Subcutaneous abdominal adipose tissue (tissue), 5 donors: ENCODE data around the gene MNT.

Source experiments
- H3K27ac ChIP-seq: one replicate; pipeline ENCODE4 v1.7.0; 2013; ENCODE audit warnings: low read depth, mild to moderate bottlenecking, inconsistent platforms, low read length, moderate library complexity
- H3K27me3 ChIP-seq, 5 donors: one replicate each; pipeline ENCODE4 v1.7.0; 2013; ENCODE audit warnings: low read length in 5 of 5, inconsistent platforms in 1 of 5; ENCODE audit not compliant: control insufficient read depth in 5 of 5, insufficient read depth in 4 of 5
- H3K36me3 ChIP-seq, 5 donors: one replicate each; pipeline ENCODE4 v1.7.0; 2013; ENCODE audit warnings: low read length in 5 of 5; ENCODE audit not compliant: control insufficient read depth in 5 of 5, insufficient read depth in 5 of 5
- H3K4me1 ChIP-seq, 5 donors: one replicate each; pipeline ENCODE4 v1.7.0; 2013; ENCODE audit warnings: low read length in 5 of 5, mild to moderate bottlenecking in 3 of 5, moderate library complexity in 1 of 5; ENCODE audit not compliant: control insufficient read depth in 5 of 5, insufficient read depth in 5 of 5
- H3K4me3 ChIP-seq, 5 donors: one replicate each; pipeline ENCODE4 v1.7.0; 2013; ENCODE audit warnings: low read length in 5 of 5, low read depth in 1 of 5
- H3K9ac ChIP-seq, 5 donors: one replicate each; pipeline ENCODE4 v1.7.0; 2013; ENCODE audit warnings: low read length in 5 of 5, mild to moderate bottlenecking in 4 of 5, moderate library complexity in 3 of 5
- H3K9me3 ChIP-seq, 5 donors: one replicate each; pipeline ENCODE4 v1.7.0; 2013; ENCODE audit warnings: low read length in 5 of 5; ENCODE audit not compliant: control insufficient read depth in 5 of 5
- donor health status: healthy.
- donor health status: healthy.
- donor health status: healthy.
- donor health status: healthy.
- donor health status: healthy.

Gene MNT

DNA sequence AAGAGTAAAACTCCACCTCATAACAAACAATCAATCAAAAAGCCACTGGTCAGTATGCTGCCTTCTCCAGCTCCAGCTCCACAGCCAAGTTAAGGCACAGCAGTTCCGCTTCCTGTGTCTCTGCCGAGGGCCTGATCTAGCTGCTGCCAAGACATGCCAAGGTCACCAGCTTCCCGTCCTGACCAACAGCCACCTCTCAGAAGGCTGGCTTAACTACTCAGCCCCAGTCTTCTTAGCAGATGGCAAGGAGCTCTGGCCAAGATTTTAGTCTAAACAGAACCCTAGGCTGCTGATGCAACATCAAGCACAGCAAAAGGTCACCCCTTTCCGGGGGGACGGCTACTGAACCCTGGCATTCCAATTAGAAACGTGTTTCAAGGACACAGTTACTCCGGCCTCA is 17.7 kb upstream of the MNT start:
- H3K9me3 ChIP-seq = no peaks in the 10 kb centered on the region
- H3K36me3 ChIP-seq = peaks cover 0 to 35% (median 31%) of the 10 kb centered on the region in 5 donors
- H3K27ac ChIP-seq = peak overlapping the region; percentile 5
- peaks cover 2 to 30% (median 26%) of the 10 kb centered on the region in 5 donors for H3K4me1 ChIP-seq
- no peak overlapping the region for H3K4me3 ChIP-seq
- H3K9ac ChIP-seq = peak overlapping the region in 1 of 5 donors; percentile 24
- H3K27me3 ChIP-seq = no peaks in the 10 kb centered on the region

DNA sequence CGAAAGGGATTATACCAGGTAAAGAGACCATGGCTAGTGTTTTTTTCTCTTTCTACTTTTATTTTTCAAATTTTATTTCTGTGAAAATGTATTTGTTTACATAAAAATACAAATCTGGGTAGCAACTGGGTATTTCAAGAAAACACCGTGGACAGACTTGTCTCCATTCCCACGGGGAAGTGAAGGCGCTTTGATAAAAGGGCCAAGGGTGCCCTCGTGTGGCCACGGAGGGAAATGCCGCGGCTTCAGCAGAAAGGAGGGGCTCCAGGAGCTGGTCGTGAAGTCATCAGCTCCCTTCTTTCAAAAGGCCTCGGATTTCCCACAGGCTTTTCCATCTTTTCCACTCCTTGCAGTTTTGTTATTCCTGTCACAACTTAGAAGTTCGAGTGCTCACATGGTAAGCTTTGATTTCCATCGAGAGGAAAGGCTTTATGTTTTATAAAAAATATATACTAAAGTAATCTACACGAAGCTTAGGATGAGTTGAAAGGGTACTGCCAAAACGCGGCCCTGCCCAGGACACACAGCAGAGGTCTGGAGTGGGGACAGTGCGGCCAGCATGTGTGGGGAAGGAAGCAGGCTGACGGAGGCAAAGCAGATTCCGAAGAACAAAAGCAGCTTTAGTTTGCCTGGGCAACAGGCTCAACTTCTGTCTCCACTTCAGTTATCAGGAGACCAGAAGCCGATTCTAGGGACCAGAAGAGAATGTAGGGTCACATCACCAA is 15.3 kb upstream of the MNT start:
- peak overlapping the region in 2 of 5 donors; percentile 45 to 77 for H3K9ac ChIP-seq
- no peaks in the 10 kb centered on the region for H3K9me3 ChIP-seq
- peaks cover 0 to 27% (median 26%) of the 10 kb centered on the region in 5 donors for H3K36me3 ChIP-seq
- H3K27ac ChIP-seq = no peak overlapping the region
- no peak overlapping the region for H3K4me3 ChIP-seq
- H3K4me1 ChIP-seq = peaks cover 9 to 45% (median 29%) of the 10 kb centered on the region in 5 donors
- no peaks in the 10 kb centered on the region for H3K27me3 ChIP-seq

GRCh38 chr17:2415081-2415480 is 14.2 kb upstream of the MNT start:
- H3K9ac ChIP-seq = no peak overlapping the region
- peaks cover 9 to 45% (median 29%) of the 10 kb centered on the region in 5 donors for H3K4me1 ChIP-seq
- H3K27ac ChIP-seq = no peak overlapping the region
- no peaks in the 10 kb centered on the region for H3K9me3 ChIP-seq
- H3K27me3 ChIP-seq = no peaks in the 10 kb centered on the region
- no peak overlapping the region for H3K4me3 ChIP-seq
- H3K36me3 ChIP-seq = peaks cover 0 to 19% (median 17%) of the 10 kb centered on the region in 5 donors

DNA sequence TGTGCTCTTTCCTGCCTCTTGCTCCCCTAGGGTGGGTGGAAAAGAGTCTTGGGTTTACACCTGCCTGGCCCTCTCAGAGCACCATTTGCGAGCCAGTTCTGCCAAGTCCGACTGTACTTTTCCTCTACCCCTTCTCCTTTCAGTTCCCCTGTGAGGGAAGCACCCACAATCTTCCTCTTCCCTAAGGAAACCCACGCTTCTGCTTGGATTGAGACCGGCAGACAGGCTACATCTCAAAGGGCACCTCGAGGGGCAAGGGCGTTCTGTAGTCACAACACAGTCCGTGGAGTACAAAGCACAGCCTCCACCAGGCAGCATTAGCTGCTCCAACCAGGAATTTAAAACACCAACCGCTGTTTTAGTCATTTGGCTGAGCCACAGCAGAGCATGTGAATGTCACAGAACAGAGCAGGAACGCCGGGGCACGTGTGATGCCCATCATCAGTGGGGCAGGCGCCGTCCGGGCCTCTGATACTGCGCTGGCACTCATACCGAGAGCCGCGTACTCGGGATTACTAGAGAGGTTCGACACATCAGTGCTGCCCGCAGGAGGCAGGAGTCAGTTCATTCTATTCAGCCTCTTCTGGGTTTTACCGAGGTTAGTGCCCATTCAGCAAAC is 13.7 kb upstream of the MNT start:
- no peak overlapping the region for H3K4me3 ChIP-seq
- no peak overlapping the region for H3K9ac ChIP-seq
- H3K27ac ChIP-seq = no peak overlapping the region
- H3K4me1 ChIP-seq = peaks cover 9 to 39% (median 29%) of the 10 kb centered on the region in 5 donors
- H3K36me3 ChIP-seq = peaks cover 0 to 14% (median 12%) of the 10 kb centered on the region in 5 donors
- no peaks in the 10 kb centered on the region for H3K27me3 ChIP-seq
- H3K9me3 ChIP-seq = no peaks in the 10 kb centered on the region

DNA sequence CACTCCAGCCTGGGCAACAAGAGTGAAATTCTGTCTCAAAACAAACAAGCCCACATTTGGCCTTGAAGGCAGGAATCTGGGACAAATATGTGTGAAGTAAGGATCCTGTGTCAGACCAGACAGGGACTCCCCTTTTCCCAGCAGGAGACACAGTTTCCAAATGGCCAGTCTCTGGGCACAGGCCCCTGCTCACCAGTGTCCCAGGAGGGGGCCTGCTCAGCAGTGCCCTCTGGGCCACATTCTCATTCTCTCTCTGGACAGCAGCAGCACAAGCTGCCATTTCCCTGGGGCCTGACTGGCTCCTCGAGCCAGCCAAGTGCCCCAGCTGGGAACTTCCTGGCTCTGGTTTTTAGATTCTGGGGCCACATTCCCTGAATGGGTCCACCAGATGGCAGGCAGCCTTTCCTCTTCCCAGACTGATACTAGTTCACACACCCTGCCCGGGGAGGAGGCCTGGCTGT is 11.7 kb upstream of the MNT start:
- no peaks in the 10 kb centered on the region for H3K9me3 ChIP-seq
- H3K4me3 ChIP-seq = no peak overlapping the region
- H3K27ac ChIP-seq = peak overlapping the region; percentile 75
- peaks cover 9 to 27% (median 22%) of the 10 kb centered on the region in 5 donors for H3K4me1 ChIP-seq
- peak overlapping the region in 1 of 5 donors; percentile 63 for H3K9ac ChIP-seq
- no peaks in the 10 kb centered on the region for H3K27me3 ChIP-seq
- peaks cover 0 to 8% (median 0%) of the 10 kb centered on the region in 5 donors for H3K36me3 ChIP-seq

- Histone ChIP-seq H3K27ac (peak overlapping the region; percentile 41), H3K36me3 (peaks cover 0 to 8% (median 0%) of the 10 kb centered on the region in 5 donors), H3K4me3 (no peak overlapping the region), H3K27me3 (no peaks in the 10 kb centered on the region), H3K9ac (no peak overlapping the region), H3K4me1 (peaks cover 18 to 39% (median 35%) of the 10 kb centered on the region in 5 donors), H3K9me3 (no peaks in the 10 kb centered on the region)
Measured at GRCh38 chr17:2410951-2411350, 10.1 kb upstream of the MNT start.

GRCh38 chr17:2406903-2407790 is 6.3 kb upstream of the MNT start:
- Histone ChIP-seq H3K4me3 (peak overlapping the region in 3 of 5 donors; percentile 25 to 32 (median 32)), H3K27me3 (no peaks in the 10 kb centered on the region), H3K4me1 (peaks cover 26 to 59% (median 56%) of the 10 kb centered on the region in 5 donors), H3K9me3 (no peaks in the 10 kb centered on the region), H3K9ac (peak overlapping the region; percentile 26 to 89 (median 72)), H3K36me3 (no peaks in the 10 kb centered on the region), H3K27ac (peak overlapping the region; percentile 99)

DNA sequence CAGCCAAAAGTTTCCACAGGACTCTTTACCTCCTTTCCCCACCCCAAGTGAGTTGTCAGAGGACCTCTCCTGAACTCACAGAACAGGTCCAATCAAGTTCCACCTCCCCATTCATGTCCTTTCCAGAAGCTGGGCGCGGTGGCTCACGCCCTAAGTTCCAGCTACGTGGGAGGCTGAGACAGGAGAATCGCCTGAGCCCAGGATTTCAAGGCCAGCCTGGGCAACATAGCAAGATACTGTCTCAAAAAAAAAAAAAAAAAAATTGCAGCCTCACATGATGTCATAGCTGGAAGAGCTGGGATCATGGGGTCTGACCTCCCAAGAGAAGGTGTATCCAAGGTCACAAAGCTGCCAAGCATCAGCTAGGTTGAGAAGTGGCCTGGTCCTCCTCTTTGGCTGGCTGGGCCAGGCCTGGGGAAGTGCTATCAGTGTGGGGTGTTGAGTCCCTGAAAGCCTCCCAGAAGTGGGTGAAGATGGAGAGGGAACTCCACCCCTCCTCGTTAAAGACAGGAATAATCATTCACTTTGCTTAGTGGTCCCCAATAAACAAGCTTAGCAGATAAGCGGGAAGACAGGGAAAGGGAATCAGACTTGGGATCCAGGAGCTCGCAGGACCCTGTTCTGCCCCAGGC is 5.5 kb upstream of the MNT start:
- no peaks in the 10 kb centered on the region for H3K36me3 ChIP-seq
- peaks cover 27 to 61% (median 55%) of the 10 kb centered on the region in 5 donors for H3K4me1 ChIP-seq
- peak overlapping the region; percentile 99 for H3K27ac ChIP-seq
- H3K27me3 ChIP-seq = no peaks in the 10 kb centered on the region
- peak overlapping the region in 2 of 5 donors; percentile 16 to 32 for H3K4me3 ChIP-seq
- no peaks in the 10 kb centered on the region for H3K9me3 ChIP-seq
- H3K9ac ChIP-seq = peak overlapping the region in 4 of 5 donors; percentile 37 to 89 (median 70)

GRCh38 chr17:2405247-2405926 is 4.5 kb upstream of the MNT start:
- H3K4me3 ChIP-seq = peak overlapping the region in 1 of 5 donors; percentile 1
- peak overlapping the region; percentile 99 for H3K27ac ChIP-seq
- peak overlapping the region in 2 of 5 donors; percentile 51 to 76 for H3K9ac ChIP-seq
- no peaks in the 10 kb centered on the region for H3K9me3 ChIP-seq
- no peaks in the 10 kb centered on the region for H3K27me3 ChIP-seq
- H3K4me1 ChIP-seq = peaks cover 29 to 61% (median 55%) of the 10 kb centered on the region in 5 donors
- H3K36me3 ChIP-seq = no peaks in the 10 kb centered on the region
